Mononuclear cell (primary cell): ENCODE measurements around the gene GLIS1. TPM values are rescaled to one million over a fixed set of nuclear protein-coding genes. Genes with fewer than 3 reads are reported as not detected.

ENCODE experiments used
- H3K27me3 ChIP-seq: 2 replicates; pipeline ENCODE4 v1.6.0; 2011; ENCODE audit warnings: low read length, control low read depth; ENCODE audit not compliant: insufficient read depth
- H3K4me1 ChIP-seq: 2 replicates; pipeline ENCODE4 v1.5.1; 2011; ENCODE audit warnings: mild to moderate bottlenecking, low read length, control low read depth; ENCODE audit not compliant: insufficient read depth
- H3K4me3 ChIP-seq: 2 replicates; pipeline ENCODE4 v1.5.1; 2011; ENCODE audit warnings: mild to moderate bottlenecking, low read length, moderate library complexity
- H3K9me3 ChIP-seq: 2 replicates; pipeline ENCODE4 v1.5.1; 2011; ENCODE audit warnings: low read depth, mild to moderate bottlenecking, control low read depth, low read length
- total RNA-seq: library from RNA; depleted of rRNA; stranded (reverse); fragments of >200 nt; gene quantifications from one replicate; pipeline ENCODE4 v1.2.3, GENCODE V29; 2012

Gene GLIS1
- total RNA-seq, 1 donor = not detected

GRCh38 chr1:53600001-53600400, 139.0 kb downstream of the GLIS1 start:
- Histone ChIP-seq H3K4me1 (peaks cover 3% of the 10 kb centered on the region), H3K4me3 (no peak overlapping the region), H3K9me3 (no peaks in the 10 kb centered on the region), H3K27me3 (no peaks in the 10 kb centered on the region)

- H3K9me3 ChIP-seq = no peaks in the 10 kb centered on the region
- H3K4me1 ChIP-seq = peaks cover 3% of the 10 kb centered on the region
- H3K4me3 ChIP-seq = no peak overlapping the region
- no peaks in the 10 kb centered on the region for H3K27me3 ChIP-seq
Measured at GRCh38 chr1:53599481-53599880, 139.5 kb downstream of the GLIS1 start.

GRCh38 chr1:53598966-53599365, 140.0 kb downstream of the GLIS1 start:
- no peak overlapping the region for H3K4me3 ChIP-seq
- H3K4me1 ChIP-seq = peaks cover 3% of the 10 kb centered on the region
- H3K27me3 ChIP-seq = no peaks in the 10 kb centered on the region
- H3K9me3 ChIP-seq = no peaks in the 10 kb centered on the region

- no peaks in the 10 kb centered on the region for H3K27me3 ChIP-seq
- H3K4me3 ChIP-seq = no peak overlapping the region
- H3K4me1 ChIP-seq = peaks cover 2% of the 10 kb centered on the region
- no peaks in the 10 kb centered on the region for H3K9me3 ChIP-seq
Measured at GRCh38 chr1:53595906-53596305, 143.1 kb downstream of the GLIS1 start.

GRCh38 chr1:53594391-53595180, 144.4 kb downstream of the GLIS1 start:
- no peaks in the 10 kb centered on the region for H3K9me3 ChIP-seq
- H3K27me3 ChIP-seq = no peaks in the 10 kb centered on the region
- H3K4me1 ChIP-seq = no peaks in the 10 kb centered on the region

GRCh38 chr1:53593758-53594380, 145.1 kb downstream of the GLIS1 start:
- Histone ChIP-seq H3K9me3 (no peaks in the 10 kb centered on the region), H3K4me3 (no peak overlapping the region), H3K4me1 (no peaks in the 10 kb centered on the region), H3K27me3 (no peaks in the 10 kb centered on the region)

More at GRCh38 chr1:53594391-53595180, 144.4 kb downstream of the GLIS1 start:
- H3K4me3 ChIP-seq = no peak overlapping the region

- H3K4me1 ChIP-seq = no peaks in the 10 kb centered on the region
- H3K27me3 ChIP-seq = no peaks in the 10 kb centered on the region
- H3K9me3 ChIP-seq = no peaks in the 10 kb centered on the region
- no peak overlapping the region for H3K4me3 ChIP-seq
Measured at GRCh38 chr1:53592985-53593757, 145.8 kb downstream of the GLIS1 start.

GRCh38 chr1:53592521-53592982, 146.4 kb downstream of the GLIS1 start:
- Histone ChIP-seq H3K4me3 (no peak overlapping the region), H3K4me1 (no peaks in the 10 kb centered on the region), H3K27me3 (no peaks in the 10 kb centered on the region), H3K9me3 (no peaks in the 10 kb centered on the region)

- H3K4me3 ChIP-seq = no peak overlapping the region
- no peaks in the 10 kb centered on the region for H3K9me3 ChIP-seq
Measured at GRCh38 chr1:53591924-53592323, 147.0 kb downstream of the GLIS1 start.

GRCh38 chr1:53590531-53591515, 148.1 kb downstream of the GLIS1 start:
- Histone ChIP-seq H3K4me1 (no peaks in the 10 kb centered on the region), H3K27me3 (no peaks in the 10 kb centered on the region), H3K4me3 (no peak overlapping the region), H3K9me3 (no peaks in the 10 kb centered on the region)

More at GRCh38 chr1:53591924-53592323, 147.0 kb downstream of the GLIS1 start:
- no peaks in the 10 kb centered on the region for H3K4me1 ChIP-seq
- H3K27me3 ChIP-seq = no peaks in the 10 kb centered on the region

- no peaks in the 10 kb centered on the region for H3K27me3 ChIP-seq
- no peaks in the 10 kb centered on the region for H3K9me3 ChIP-seq
- peaks cover 1% of the 10 kb centered on the region for H3K4me1 ChIP-seq
- H3K4me3 ChIP-seq = no peak overlapping the region
Measured at GRCh38 chr1:53590104-53590503, 148.9 kb downstream of the GLIS1 start.

- Histone ChIP-seq H3K4me1 (peaks cover 10% of the 10 kb centered on the region), H3K27me3 (no peaks in the 10 kb centered on the region), H3K9me3 (no peaks in the 10 kb centered on the region), H3K4me3 (no peak overlapping the region)
Measured at GRCh38 chr1:53589043-53589887, 149.7 kb downstream of the GLIS1 start.

GRCh38 chr1:53588053-53588779, 150.7 kb downstream of the GLIS1 start:
- Histone ChIP-seq H3K9me3 (no peaks in the 10 kb centered on the region), H3K4me1 (peaks cover 11% of the 10 kb centered on the region), H3K27me3 (no peaks in the 10 kb centered on the region), H3K4me3 (no peak overlapping the region)
